ENCODE measurements around the gene CRTC2.
A peak's percentile ranks its signal among the peaks of the same experiment; 100 is the strongest.
"Not testable (repeated sequence)": the region's sequence is repeated elsewhere in the genome, so short reads cannot be mapped to it uniquely, and the experiment has no call there.

CRTC2 gene

DNA sequence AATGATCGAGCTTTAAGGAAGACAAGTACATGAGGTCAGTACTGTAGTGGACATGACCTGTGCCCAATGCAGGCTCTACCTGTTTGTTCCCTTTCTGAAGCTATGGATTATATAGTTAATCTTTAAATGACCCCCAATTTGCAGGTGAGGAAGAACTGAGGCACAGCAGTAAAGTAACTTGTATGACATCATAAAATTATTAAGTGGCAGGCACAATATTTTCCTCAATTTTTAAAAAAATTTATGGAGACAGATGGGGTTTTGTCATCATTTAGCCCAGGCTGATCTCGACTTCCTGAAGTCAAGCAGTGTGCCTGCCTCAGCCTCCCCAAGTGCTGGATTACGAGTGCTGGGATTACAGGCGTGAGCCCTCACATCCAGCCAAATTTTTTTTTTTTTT, 32.0 kb downstream of the CRTC2 start:
- Histone ChIP-seq H3K9me3 (ENCODE audit: control insufficient read depth in 2 of 2, low read length in 2 of 2) (no peaks in the 10 kb centered on the region), H3K9ac (ENCODE audit: low read length in 2 of 2) (no peak overlapping the region), H3K4me1 (ENCODE audit: control insufficient read depth, insufficient read depth, low read length) (peaks cover 15% of the 10 kb centered on the region), H3K36me3 (ENCODE audit: control insufficient read depth in 2 of 2, insufficient read depth in 2 of 2, low read length in 2 of 2) (peaks cover 2 to 20% of the 10 kb centered on the region in 2 donors), H3K27ac (ENCODE audit: low read length) (no peak overlapping the region), H3K4me3 (ENCODE audit: low read length in 2 of 2) (no peak overlapping the region), H3K27me3 (ENCODE audit: control insufficient read depth in 1 of 2, insufficient read depth in 2 of 2, low read length in 2 of 2) (no peaks in the 10 kb centered on the region)

GRCh38 chr1:153922972-153923925, 35.2 kb downstream of the CRTC2 start, which contains the start of gene GATAD2B:
GATAD2B (minus strand) TSS chr1:153922972; CDS start chr1:153828347, 94,625 bp downstream.
- H3K27ac ChIP-seq (ENCODE audit: low read length): peak within 1 kb of the TSS; percentile 78
- H3K9me3 ChIP-seq (ENCODE audit: control insufficient read depth in 2 of 2, low read length in 2 of 2): no peaks in the 10 kb centered on the region
- peaks cover 31% of the 10 kb centered on the region for H3K4me1 ChIP-seq (ENCODE audit: control insufficient read depth, insufficient read depth, low read length)
- peak within 1 kb of the TSS; percentile 90 to 96 for H3K4me3 ChIP-seq (ENCODE audit: low read length in 2 of 2)
- H3K36me3 ChIP-seq (ENCODE audit: control insufficient read depth in 2 of 2, insufficient read depth in 2 of 2, low read length in 2 of 2): no peaks in the 10 kb centered on the region
- H3K9ac ChIP-seq (ENCODE audit: low read length in 2 of 2): peak within 1 kb of the TSS; percentile 92 to 96
- H3K27me3 ChIP-seq (ENCODE audit: control insufficient read depth in 1 of 2, insufficient read depth in 2 of 2, low read length in 2 of 2): no peaks in the 10 kb centered on the region

- H3K4me3 ChIP-seq (ENCODE audit: low read length in 2 of 2): peak overlapping the region; percentile 76 to 90
- H3K27me3 ChIP-seq (ENCODE audit: control insufficient read depth in 1 of 2, insufficient read depth in 2 of 2, low read length in 2 of 2): no peaks in the 10 kb centered on the region
- H3K9me3 ChIP-seq (ENCODE audit: control insufficient read depth in 2 of 2, low read length in 2 of 2): no peaks in the 10 kb centered on the region
- peaks cover 31% of the 10 kb centered on the region for H3K4me1 ChIP-seq (ENCODE audit: control insufficient read depth, insufficient read depth, low read length)
- no peaks in the 10 kb centered on the region for H3K36me3 ChIP-seq (ENCODE audit: control insufficient read depth in 2 of 2, insufficient read depth in 2 of 2, low read length in 2 of 2)
- H3K9ac ChIP-seq (ENCODE audit: low read length in 2 of 2): peak overlapping the region; percentile 63 to 80
- peak overlapping the region; percentile 60 for H3K27ac ChIP-seq (ENCODE audit: low read length)
Observed at GRCh38 chr1:153922076-153922971, 36.1 kb downstream of the CRTC2 start.

GRCh38 chr1:153921803-153922075, 36.7 kb downstream of the CRTC2 start:
- Histone ChIP-seq H3K4me3 (ENCODE audit: low read length in 2 of 2) (peak overlapping the region; percentile 76 to 90), H3K9me3 (ENCODE audit: control insufficient read depth in 2 of 2, low read length in 2 of 2) (no peaks in the 10 kb centered on the region), H3K27ac (ENCODE audit: low read length) (peak overlapping the region; percentile 60), H3K4me1 (ENCODE audit: control insufficient read depth, insufficient read depth, low read length) (peaks cover 31% of the 10 kb centered on the region), H3K27me3 (ENCODE audit: control insufficient read depth in 1 of 2, insufficient read depth in 2 of 2, low read length in 2 of 2) (no peaks in the 10 kb centered on the region), H3K9ac (ENCODE audit: low read length in 2 of 2) (peak overlapping the region; percentile 63 to 80), H3K36me3 (ENCODE audit: control insufficient read depth in 2 of 2, insufficient read depth in 2 of 2, low read length in 2 of 2) (no peaks in the 10 kb centered on the region)

GRCh38 chr1:153921080-153921802, 37.2 kb downstream of the CRTC2 start:
- Histone ChIP-seq H3K9me3 (ENCODE audit: control insufficient read depth in 2 of 2, low read length in 2 of 2) (no peaks in the 10 kb centered on the region), H3K4me3 (ENCODE audit: low read length in 2 of 2) (peak overlapping the region; percentile 76 to 90), H3K27me3 (ENCODE audit: control insufficient read depth in 1 of 2, insufficient read depth in 2 of 2, low read length in 2 of 2) (no peaks in the 10 kb centered on the region), H3K36me3 (ENCODE audit: control insufficient read depth in 2 of 2, insufficient read depth in 2 of 2, low read length in 2 of 2) (no peaks in the 10 kb centered on the region), H3K4me1 (ENCODE audit: control insufficient read depth, insufficient read depth, low read length) (peaks cover 31% of the 10 kb centered on the region), H3K27ac (ENCODE audit: low read length) (peak overlapping the region; percentile 60), H3K9ac (ENCODE audit: low read length in 2 of 2) (peak overlapping the region; percentile 63 to 80)

DNA sequence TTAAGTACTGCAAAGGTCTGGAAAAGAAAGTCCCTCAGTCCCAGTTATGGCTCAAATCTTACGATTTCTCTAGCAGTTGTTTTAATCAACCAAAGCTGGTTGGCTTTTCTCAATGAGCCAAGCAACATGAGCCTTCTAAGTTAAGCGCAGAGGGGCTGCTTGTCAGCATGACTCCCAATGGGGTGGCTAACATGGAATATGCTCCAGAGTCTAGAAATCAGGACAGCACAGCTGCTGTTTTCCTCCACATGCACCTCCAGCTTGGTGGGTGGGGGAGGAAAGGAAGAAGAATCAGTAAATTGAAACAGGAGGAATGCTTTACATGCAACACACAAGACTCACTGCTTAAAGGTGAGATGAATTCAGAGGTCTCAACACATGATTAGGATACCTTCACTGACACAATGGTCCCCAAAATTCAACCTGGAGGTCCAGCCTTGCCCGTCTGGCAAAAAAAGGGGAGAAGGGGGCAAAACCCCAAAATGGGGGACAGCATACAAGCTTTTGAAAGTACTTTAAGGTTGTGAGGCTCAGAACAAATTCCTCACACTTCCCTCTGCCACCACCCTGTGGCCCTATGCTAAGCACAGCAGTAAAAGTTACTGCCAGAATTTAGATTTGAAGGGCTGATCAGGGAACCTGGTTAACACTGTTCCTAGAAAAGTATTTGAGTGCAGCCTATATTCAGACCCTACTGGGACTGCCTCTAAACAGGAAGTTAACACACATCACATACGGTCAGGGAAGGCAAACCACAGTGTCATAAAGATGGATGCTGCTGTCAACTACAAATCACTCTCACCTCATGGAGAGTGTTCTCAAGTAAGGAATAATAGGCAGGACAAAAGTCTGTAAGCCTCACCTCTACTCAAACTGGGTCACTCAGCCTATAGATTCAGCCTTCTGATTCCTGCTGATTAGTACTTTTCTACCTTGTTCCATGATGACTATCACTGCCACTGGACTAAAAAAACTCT, 38.2 kb downstream of the CRTC2 start:
- Histone ChIP-seq H3K27ac (ENCODE audit: low read length) (no peak overlapping the region), H3K4me3 (ENCODE audit: low read length in 2 of 2) (peak overlapping the region in 1 of 2 donors; percentile 22), H3K9ac (ENCODE audit: low read length in 2 of 2) (peak overlapping the region; percentile 47 to 63), H3K27me3 (ENCODE audit: control insufficient read depth in 1 of 2, insufficient read depth in 2 of 2, low read length in 2 of 2) (no peaks in the 10 kb centered on the region), H3K36me3 (ENCODE audit: control insufficient read depth in 2 of 2, insufficient read depth in 2 of 2, low read length in 2 of 2) (no peaks in the 10 kb centered on the region), H3K4me1 (ENCODE audit: control insufficient read depth, insufficient read depth, low read length) (peaks cover 31% of the 10 kb centered on the region), H3K9me3 (ENCODE audit: control insufficient read depth in 2 of 2, low read length in 2 of 2) (no peaks in the 10 kb centered on the region)

GRCh38 chr1:153916297-153916696, 42.1 kb downstream of the CRTC2 start:
- H3K4me1 ChIP-seq (ENCODE audit: control insufficient read depth, insufficient read depth, low read length): peaks cover 20% of the 10 kb centered on the region
- no peak overlapping the region for H3K27ac ChIP-seq (ENCODE audit: low read length)
- no peaks in the 10 kb centered on the region for H3K36me3 ChIP-seq (ENCODE audit: control insufficient read depth in 2 of 2, insufficient read depth in 2 of 2, low read length in 2 of 2)
- no peak overlapping the region for H3K9ac ChIP-seq (ENCODE audit: low read length in 2 of 2)
- no peaks in the 10 kb centered on the region for H3K9me3 ChIP-seq (ENCODE audit: control insufficient read depth in 2 of 2, low read length in 2 of 2)
- no peaks in the 10 kb centered on the region for H3K27me3 ChIP-seq (ENCODE audit: control insufficient read depth in 1 of 2, insufficient read depth in 2 of 2, low read length in 2 of 2)
- H3K4me3 ChIP-seq (ENCODE audit: low read length in 2 of 2): no peak overlapping the region

DNA sequence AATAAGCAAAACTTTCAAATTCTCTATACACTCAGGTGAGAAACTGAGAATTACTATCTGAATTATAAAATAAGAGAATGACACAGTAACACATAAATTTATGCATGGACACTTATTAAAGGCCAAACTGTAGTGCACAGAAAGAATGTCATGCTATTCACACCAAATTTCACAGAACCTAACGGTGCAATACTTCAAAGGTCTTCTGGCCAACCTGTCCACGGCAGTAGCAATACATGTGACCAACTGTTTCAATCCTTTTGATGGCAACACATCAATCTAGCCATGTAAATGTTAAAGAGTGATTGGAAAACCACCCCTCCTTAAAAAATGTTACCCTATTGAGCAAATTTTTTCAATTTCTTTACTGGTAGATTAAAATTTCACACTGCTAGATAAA, 46.1 kb downstream of the CRTC2 start:
- Histone ChIP-seq H3K36me3 (ENCODE audit: control insufficient read depth in 2 of 2, insufficient read depth in 2 of 2, low read length in 2 of 2) (peaks cover 0 to 2% of the 10 kb centered on the region in 2 donors), H3K4me3 (ENCODE audit: low read length in 2 of 2) (no peak overlapping the region), H3K4me1 (ENCODE audit: control insufficient read depth, insufficient read depth, low read length) (peaks cover 2% of the 10 kb centered on the region), H3K9me3 (ENCODE audit: control insufficient read depth in 2 of 2, low read length in 2 of 2) (no peaks in the 10 kb centered on the region), H3K27ac (ENCODE audit: low read length) (no peak overlapping the region), H3K27me3 (ENCODE audit: control insufficient read depth in 1 of 2, insufficient read depth in 2 of 2, low read length in 2 of 2) (no peaks in the 10 kb centered on the region), H3K9ac (ENCODE audit: low read length in 2 of 2) (no peak overlapping the region)

- not testable (repeated sequence) for H3K4me1 ChIP-seq (ENCODE audit: control insufficient read depth, insufficient read depth, low read length); H3K27me3 ChIP-seq (ENCODE audit: control insufficient read depth in 1 of 2, insufficient read depth in 2 of 2, low read length in 2 of 2); H3K4me3 ChIP-seq (ENCODE audit: low read length in 2 of 2); H3K9me3 ChIP-seq (ENCODE audit: control insufficient read depth in 2 of 2, low read length in 2 of 2); H3K36me3 ChIP-seq (ENCODE audit: control insufficient read depth in 2 of 2, insufficient read depth in 2 of 2, low read length in 2 of 2); H3K27ac ChIP-seq (ENCODE audit: low read length); H3K9ac ChIP-seq (ENCODE audit: low read length in 2 of 2)
Observed at GRCh38 chr1:153910560-153910959, 47.9 kb downstream of the CRTC2 start.

Data from stomach smooth muscle (tissue), 2 donors.